GM18499 (cell line): ENCODE measurements around the gene FBXL5.

Experiments
- ATAC-seq: cut with Tn5 transposase; IDR thresholded peaks from one replicate; pipeline ENCODE4 v1.9.1; 2021; ENCODE audit warnings: moderate number of reproducible peaks; ENCODE audit not compliant: insufficient read depth, unreplicated experiment

The FBXL5 gene

GRCh38 chr4:15677507-15677988 lies 22.4 kb upstream of the FBXL5 start:
- ATAC-seq = no peak

- ATAC-seq = no peak
These were observed 21.7 kb upstream of the FBXL5 start for GRCh38 chr4:15676899-15677298.

- ATAC-seq = no peak
These were observed 20.9 kb upstream of the FBXL5 start for GRCh38 chr4:15676039-15676438.

- ATAC-seq = no peak
These were observed 20.2 kb upstream of the FBXL5 start for GRCh38 chr4:15675356-15675755.

- no peak for ATAC-seq
These were observed 19.8 kb upstream of the FBXL5 start for GRCh38 chr4:15674926-15675325.

GRCh38 chr4:15674046-15674445 lies 18.9 kb upstream of the FBXL5 start:
- ATAC-seq = no peak

GRCh38 chr4:15673337-15673736 lies 18.2 kb upstream of the FBXL5 start:
- ATAC-seq = no peak

GRCh38 chr4:15672101-15672500 lies 16.9 kb upstream of the FBXL5 start:
- no peak for ATAC-seq

- ATAC-seq = no peak
These were observed 15.4 kb upstream of the FBXL5 start for GRCh38 chr4:15670576-15670975.

- no peak for ATAC-seq
These were observed 13.6 kb upstream of the FBXL5 start for GRCh38 chr4:15668566-15669435.

- no peak for ATAC-seq
These were observed 11.8 kb upstream of the FBXL5 start for GRCh38 chr4:15667006-15667405.

GRCh38 chr4:15665753-15666365 lies 10.7 kb upstream of the FBXL5 start:
- ATAC-seq = no peak

- no peak for ATAC-seq
These were observed 4.8 kb upstream of the FBXL5 start for GRCh38 chr4:15659768-15660570.

- ATAC-seq = no peak
These were observed 3.6 kb upstream of the FBXL5 start for GRCh38 chr4:15658781-15659180.

GRCh38 chr4:15658136-15658770 lies 3.1 kb upstream of the FBXL5 start:
- ATAC-seq = no peak

GRCh38 chr4:15657366-15657765 lies 2.2 kb upstream of the FBXL5 start:
- ATAC-seq = no peak

- ATAC-seq = no peak
These were observed 897 bp upstream of the FBXL5 start for GRCh38 chr4:15656038-15656470.

GRCh38 chr4:15654593-15655222 lies 449 bp downstream of the FBXL5 start:
- peak; percentile 31 for ATAC-seq

GRCh38 chr4:15653864-15654592 lies 1.1 kb downstream of the FBXL5 start:
- no peak for ATAC-seq
